ENCODE measurements around the gene NBEAL2.
"Not testable (repeated sequence)": the region's sequence is repeated elsewhere in the genome, so short reads cannot be mapped to it uniquely, and the experiment has no call there.

The NBEAL2 gene

DNA sequence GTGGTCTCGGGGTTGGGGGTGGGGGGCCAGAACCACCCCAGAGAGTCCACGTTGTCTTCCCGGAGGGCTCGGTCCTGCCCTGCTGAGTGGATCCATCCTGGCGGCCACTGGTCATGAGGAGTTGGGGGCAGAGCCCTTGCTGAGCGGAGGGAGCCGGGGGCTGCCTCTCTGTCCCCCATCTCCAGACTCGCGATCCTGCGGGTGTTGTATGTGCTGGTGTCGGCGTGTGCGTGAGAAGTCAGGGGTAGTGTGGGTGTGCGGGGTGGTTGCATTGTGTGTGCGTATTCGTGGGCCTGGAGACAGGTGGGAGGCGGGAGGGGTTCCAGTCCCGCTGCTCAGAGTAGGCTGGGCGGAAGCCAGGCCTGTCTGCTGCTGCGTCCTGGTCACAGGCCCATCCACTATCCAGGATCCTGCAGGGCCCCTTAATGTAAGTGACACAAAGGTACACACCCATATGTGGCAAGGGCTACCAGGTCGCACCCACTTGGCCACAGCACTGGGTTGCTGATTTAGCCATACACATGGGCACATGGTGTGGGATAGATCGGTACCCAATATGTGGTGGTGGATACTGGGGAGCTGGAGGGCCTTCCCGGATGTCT is 30.7 kb downstream of the NBEAL2 start:
- DNase-seq (ENCODE audit: extremely low read depth in 1 of 2, low read depth in 1 of 2) = no peak

DNA sequence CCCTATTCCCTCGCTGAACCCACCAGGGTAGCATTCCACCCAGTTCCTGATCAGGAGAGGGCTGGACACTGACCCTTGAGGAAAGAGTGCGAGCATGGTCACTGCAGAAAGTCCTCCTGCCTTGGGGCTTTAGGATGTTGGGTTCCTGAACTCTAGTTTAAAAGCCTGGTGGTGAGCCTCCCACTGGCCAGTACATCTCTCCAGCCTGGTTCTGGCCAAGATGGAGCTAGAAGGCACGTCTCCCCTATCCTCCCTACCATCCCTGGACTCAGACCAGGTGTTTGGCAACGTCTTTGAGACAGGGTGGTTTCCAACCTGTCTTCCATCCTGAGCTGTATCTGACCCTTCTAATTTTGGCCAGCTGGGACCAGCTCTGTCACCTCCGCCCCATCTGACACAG is 31.4 kb downstream of the NBEAL2 start:
- DNase-seq (ENCODE audit: extremely low read depth in 1 of 2, low read depth in 1 of 2) = no peak

DNA sequence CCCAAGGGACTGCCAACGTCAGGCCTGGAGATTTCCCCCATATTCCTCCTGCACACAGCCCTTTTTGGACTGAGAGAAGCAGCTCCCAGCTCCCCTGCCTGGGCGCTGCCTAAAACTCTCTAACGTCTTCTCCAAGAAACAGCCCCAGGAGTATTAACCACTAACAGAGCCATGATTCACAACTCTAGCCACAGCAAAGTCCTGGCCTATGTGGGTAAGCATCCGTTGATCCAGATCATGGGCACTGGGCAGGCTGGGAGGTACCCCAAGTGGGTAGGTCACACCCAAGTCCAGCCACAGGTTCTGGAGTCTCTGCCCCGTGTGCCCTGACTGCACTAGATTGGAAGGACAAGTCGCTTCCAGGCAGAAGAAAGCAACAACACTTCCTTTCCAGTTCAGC is 31.9 kb downstream of the NBEAL2 start:
- no peak for DNase-seq (ENCODE audit: extremely low read depth in 1 of 2, low read depth in 1 of 2)

DNA sequence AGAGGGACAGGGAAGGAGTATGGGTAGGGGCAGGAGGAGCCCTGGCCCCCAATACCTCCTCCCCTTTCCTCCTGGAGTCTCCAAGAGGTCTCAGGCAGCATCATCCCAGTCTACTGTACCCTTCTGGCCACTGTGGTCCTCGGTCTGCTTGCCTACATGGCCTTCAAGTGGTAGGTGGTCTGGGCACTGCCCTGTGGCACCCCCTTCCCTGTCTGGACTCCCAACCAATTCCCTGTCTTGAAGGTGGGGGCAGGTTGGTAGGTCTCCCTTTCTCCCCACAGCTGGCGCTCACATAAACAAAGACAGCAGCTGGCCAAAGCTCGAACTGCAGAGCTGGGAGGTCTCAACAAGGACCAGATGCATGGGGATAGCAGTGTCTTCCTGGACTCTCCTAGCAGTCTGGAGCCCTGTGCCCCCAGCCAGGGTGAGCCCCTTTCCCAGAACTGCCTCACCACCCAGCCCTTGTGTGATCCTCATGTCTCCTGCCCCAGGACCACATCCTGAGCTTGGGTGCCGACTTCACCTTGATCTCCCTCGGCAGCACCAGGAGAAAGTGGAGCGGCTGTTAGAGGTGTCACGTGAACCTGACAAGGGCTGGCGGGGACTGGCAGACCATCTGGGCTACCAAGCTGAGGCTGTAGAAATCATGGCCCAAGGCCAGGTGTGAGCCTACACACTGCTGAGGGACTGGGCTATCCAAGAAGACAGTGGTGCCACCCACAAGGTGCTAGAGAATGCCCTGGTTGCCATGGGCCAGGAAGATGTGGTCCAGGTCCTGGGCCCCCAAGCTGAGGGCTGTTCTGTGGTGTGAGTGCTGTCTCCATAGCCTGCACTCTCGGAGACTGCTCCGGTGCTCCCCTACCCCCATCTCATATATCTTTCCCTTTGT is 33.1 kb downstream of the NBEAL2 start:
- no peak for DNase-seq (ENCODE audit: extremely low read depth in 1 of 2, low read depth in 1 of 2)

DNA sequence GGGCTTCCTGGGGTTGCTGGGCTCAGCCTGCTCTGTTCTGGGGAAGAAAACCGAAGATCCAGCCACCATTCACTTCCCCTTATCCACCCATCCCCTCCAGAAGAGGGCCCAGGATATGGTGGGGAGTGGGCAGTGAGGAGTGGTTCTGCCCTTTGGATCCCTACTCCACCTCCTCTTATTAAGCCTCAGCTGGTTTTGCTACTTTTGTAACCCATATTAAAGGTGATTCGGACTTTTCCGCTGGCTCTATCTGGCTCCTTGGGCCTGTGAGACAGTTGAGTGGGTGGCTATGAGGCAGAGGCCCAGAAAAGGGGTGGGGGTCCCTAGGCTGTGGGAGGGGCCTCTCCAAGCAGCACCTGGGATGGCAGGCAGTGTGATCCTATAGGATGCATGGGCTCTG is 33.8 kb downstream of the NBEAL2 start:
- no peak for DNase-seq (ENCODE audit: extremely low read depth in 1 of 2, low read depth in 1 of 2)

DNA sequence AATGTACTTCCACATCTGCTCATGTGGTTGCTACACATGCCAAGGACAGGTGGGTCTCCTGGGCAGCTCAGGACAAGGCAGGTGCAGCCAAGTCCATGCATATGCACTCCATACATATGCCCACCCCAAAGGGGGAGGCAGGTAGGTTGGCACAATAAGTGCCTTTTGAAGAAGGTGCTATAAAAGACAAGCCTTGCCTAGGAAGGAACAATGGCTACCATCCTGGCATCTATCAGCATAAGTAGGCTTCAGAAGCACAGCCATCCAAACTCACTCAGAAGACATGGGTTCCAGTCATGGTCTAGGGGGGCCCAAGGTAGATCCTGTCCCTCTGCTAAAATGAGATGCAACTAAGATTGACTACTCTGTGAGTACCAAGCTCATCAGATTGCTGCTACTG is 34.6 kb downstream of the NBEAL2 start:
- DNase-seq (ENCODE audit: extremely low read depth in 1 of 2, low read depth in 1 of 2) = no peak

DNA sequence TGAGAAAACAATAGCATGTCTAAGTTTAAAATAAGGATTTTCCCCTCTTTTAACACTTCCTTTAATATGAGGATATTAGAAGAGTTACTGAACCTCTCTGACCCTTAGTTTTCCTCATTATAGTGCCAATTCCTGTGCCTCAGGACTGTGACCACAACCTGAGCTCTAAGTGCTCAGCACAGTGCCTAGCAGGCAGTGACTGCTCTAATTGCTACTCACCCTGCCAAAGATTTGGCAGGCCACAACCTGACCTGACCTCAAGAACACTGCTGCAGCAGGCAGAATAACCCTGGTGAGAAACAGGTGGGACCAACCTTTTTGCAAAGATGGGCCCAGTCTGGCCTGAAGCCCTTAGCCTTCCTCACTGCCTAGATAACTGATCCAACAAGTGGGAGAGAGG is 35.7 kb downstream of the NBEAL2 start:
- no peak for DNase-seq (ENCODE audit: extremely low read depth in 1 of 2, low read depth in 1 of 2)

DNA sequence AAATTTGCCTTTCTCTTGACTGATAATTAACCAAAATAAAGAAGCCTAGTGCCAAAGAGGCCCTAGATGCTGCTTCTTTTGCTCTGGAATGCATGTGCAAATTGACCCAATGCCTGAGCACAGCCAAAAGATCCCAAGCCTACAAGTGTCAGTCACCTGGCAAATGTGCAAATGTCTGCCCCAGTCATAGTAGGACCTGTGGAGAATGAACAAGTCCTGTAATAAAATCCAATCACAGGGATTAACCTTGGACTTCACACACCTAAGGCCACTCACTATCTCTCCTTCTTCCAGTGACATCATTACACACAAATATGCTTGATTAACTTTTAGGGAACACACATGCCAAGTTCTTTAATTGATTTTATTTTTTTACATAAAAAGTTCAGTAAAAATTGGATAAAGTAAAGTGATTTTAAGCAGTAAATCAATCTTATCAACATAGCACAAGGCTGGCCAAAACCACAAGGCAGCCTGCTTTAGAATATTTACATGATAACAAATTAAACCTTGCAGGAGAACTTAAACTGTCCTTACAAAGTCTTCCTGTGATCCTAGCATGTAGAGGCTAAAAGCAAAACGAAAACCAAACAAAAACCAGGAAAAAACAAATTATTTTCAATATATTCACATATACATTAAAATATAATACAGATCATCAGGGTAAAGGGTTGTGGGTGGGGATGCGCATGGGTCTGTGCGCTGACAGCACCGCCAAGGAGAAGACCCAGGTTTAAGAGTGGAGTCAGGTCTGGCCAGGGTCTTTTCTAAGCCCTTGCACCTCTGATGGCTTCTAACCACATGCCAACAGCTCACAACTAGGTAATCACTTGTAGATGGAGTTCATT is 36.8 kb downstream of the NBEAL2 start:
- no peak for DNase-seq (ENCODE audit: extremely low read depth in 1 of 2, low read depth in 1 of 2)

DNA sequence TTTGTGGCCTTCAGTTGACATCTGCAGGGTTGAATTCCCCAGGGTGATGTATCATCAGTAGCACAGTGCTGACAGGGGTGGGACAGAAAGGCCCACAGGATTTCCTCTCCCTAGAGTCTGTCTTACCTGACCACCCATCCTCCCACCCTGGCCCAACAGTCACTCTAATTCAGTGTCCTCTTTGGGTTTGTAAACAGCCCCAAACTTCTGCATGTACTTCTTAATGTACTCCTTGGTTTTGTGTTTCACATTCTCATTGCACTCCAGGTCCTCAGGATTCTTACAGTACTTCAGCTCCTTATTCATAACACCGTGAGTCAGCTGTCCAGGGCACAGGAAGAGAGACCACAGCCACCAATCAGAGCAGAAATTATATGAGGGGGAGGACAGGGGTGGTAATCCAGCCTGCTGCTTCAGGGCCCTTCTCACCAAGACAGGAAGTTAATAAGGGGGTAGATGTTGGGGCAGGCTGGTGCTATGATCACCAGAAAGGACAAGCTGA is 37.5 kb downstream of the NBEAL2 start:
- DNase-seq (ENCODE audit: extremely low read depth in 1 of 2, low read depth in 1 of 2) = no peak

DNA sequence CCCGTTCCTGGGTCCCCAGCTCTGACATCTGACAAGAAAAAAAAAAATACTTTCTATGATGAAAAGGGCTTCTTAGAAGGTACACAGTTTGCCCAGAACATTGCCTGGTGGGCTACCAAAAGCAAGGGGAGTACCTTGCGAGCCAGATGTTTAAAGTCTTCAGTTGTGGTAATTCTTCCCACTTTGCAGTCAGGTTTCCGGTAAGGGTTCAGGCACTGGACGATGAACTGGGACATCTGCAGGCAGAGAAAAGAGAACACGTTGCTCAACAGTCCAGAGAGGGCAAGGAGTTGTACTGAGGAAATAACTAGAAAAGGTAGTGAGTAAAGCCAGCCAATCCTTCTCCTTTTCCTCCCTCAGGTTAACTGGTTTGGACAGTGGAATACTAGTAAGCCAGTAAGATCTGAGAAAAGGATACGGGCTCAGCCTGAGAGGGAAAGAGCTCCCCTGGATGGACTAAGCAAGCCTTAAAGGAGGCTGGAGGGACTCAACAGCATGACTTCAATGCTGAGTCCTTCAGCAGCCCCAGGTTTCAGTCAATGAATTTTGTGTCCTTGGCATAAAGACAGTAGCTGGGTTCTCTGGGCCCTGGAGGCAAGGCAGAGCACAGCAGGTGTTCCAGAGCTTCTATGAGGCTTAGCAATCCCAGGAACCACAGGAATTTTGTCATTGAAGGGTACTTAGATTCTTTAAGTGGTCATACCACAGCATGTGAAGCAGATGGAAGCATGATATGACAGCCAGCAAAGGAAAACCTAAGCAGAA is 38.2 kb downstream of the NBEAL2 start:
- DNase-seq (ENCODE audit: extremely low read depth in 1 of 2, low read depth in 1 of 2) = no peak

DNA sequence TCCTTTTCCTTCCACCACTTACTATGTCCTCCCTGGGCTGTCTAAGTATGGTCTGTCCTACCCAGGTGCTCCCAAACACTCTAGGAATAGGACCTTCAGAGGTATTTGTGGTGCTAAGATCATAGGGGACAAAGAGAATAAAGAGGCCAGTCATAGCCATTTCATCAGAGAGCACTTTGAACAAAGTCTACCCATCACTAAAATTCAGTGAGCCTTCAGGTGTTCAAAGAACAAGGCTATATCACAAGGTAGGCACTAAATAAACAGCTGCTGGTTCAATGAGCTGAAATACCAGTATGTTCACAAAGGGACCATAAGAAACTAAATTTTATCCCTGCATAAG is 38.8 kb downstream of the NBEAL2 start:
- no peak for DNase-seq (ENCODE audit: extremely low read depth in 1 of 2, low read depth in 1 of 2)

DNA sequence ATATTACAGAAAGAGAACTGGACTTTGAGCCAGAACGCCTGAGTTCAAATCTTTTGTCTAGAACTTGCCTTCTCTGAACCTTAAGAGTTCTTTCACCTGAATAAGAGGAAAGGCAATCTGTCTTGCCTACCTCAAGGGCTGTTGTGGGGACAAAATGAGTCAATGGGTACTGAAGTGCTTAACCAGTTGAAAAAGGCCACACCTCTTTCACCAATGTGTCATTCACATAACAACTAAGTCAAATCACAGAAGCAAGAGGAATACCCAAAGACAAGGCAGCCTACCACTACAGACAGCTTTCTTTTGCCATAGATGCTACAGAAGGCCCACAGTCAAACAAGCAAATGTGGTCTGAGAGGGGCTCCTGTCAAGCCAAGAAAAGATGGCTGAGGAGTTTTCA is 39.7 kb downstream of the NBEAL2 start:
- DNase-seq (ENCODE audit: extremely low read depth in 1 of 2, low read depth in 1 of 2) = no peak

DNA sequence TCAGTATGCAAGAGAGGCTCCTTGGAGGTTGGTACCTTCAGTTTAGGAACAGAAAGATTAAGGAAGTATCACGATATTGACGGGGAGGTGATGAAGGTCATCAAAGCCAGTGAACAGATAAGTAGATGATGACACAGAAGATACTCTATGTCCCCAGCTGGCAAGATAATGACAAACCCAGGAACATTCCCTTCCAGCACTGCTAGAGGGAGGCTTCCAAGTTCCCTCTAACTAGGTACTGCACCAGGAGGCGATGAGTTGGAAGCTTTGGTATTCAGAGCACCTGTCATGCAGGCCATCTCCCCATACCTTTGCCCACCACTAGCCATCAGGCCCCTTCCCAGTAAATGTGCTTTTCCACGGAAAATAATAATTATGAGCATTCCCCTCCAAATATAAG is 40.8 kb downstream of the NBEAL2 start:
- DNase-seq (ENCODE audit: extremely low read depth in 1 of 2, low read depth in 1 of 2) = no peak

DNA sequence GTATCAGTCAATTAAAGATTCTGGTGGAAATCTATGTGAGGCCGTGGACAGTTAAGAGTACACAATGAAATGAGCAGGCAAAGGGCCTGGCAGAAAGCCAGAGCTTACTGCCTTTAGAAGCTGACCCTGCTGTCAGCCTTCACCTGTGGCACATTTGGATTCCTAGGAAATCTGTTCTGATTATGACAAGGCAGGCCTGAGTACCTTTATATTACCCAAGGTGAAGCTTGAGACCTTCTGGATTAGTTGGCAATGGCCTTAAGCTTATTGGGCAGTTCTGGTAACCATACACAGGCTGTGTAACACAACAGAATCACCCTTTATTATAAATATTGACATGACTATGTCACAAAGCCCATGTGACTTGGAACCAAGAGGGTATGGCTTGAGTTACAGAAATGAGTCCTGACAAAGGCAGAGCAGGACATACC is 43.2 kb downstream of the NBEAL2 start:
- DNase-seq (ENCODE audit: extremely low read depth in 1 of 2, low read depth in 1 of 2) = no peak

DNA sequence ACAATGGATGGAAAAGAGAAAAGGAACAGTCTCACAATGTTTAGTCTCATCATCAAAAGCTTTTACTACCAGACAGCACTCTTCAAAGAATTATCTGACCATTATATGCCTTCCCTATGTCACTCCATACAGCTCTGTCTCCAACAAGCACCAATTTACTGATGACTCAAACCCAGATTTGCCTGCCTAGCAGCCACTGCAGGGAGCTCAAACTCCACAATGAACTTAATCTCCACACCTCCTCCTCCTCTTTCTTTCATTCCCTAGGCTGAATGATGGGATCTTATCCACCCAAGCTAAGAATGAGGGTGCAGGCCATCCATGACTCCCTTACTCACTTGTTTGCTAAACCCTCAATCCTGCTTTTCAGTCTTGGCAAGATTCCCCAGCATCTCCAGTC is 45.5 kb downstream of the NBEAL2 start:
- DNase-seq (ENCODE audit: extremely low read depth in 1 of 2, low read depth in 1 of 2) = no peak

DNA sequence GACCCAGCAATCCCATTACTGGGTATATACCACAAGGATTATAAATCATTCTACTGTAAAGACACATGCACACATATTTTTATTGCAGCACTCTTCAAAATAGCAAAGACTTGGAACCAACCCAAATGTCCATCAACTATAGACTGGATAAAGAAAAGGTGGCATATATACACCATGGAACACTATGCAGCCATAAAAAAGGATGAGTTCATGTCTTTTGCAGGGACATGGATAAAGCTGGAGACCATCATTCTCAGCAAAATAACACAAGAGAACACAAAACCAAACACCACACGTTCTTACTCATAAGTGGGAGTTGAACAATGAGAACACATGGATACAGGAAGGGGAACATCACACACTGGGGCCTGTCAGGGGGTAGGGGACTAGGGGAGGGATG is 47.0 kb downstream of the NBEAL2 start:
- DNase-seq (ENCODE audit: extremely low read depth in 1 of 2, low read depth in 1 of 2) = not testable (repeated sequence)

DNA sequence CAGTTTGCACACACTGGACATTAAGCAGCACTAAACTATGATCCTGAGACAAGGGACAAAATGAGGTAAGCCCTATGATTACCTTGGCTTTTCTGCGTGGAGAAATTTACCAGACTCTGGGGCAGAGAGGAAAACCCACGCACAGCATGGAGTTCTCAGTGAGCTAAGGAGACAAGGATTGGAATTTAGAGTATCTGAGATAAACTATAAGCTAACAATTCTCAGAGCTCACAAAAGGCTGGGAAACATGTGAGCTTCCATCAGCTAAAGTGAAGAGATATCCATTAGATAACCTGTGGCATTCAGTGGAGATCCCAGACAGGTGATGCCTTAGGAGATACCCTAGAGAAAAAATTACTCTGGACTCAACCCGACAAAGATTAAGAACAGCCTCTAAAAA is 48.7 kb downstream of the NBEAL2 start:
- DNase-seq (ENCODE audit: extremely low read depth in 1 of 2, low read depth in 1 of 2) = no peak

DNA sequence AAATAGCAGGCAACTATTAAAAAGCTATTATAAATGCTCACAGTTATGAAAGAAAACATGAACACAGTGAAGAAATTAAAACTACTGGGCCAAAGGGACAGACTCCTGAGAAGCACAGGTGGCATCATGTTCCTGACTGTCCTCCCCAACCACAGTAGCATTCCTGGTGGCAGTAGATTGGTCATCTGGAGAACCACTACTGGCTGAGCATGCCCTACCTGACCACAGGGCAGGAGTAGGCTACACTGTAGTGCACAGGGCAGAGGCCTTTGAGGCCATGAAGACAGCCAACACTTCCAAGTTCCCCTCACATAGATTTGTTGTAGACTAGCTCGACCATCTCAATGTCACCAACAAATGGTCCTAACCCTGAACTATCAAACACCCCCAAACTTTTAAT is 49.2 kb downstream of the NBEAL2 start:
- DNase-seq (ENCODE audit: extremely low read depth in 1 of 2, low read depth in 1 of 2) = no peak

DNA sequence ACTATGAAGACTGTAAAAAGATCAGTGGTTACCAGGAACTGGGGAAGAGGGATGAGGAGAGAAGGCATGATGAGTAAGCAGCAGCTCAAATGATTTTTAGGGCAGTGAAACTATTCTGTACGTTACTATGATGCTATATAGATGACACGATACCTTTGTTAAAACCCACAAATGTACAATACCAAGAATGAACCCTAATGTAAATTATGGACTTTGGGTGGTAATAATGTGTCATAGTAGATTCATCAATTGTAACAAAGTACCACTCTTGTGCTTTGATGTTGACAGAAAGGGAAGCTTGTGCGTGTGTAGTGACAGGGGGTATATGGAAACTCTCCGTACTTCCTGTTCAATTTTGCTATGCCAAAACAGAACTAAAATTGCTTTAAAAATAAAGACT is 51.6 kb downstream of the NBEAL2 start:
- not testable (repeated sequence) for DNase-seq (ENCODE audit: extremely low read depth in 1 of 2, low read depth in 1 of 2)

DNA sequence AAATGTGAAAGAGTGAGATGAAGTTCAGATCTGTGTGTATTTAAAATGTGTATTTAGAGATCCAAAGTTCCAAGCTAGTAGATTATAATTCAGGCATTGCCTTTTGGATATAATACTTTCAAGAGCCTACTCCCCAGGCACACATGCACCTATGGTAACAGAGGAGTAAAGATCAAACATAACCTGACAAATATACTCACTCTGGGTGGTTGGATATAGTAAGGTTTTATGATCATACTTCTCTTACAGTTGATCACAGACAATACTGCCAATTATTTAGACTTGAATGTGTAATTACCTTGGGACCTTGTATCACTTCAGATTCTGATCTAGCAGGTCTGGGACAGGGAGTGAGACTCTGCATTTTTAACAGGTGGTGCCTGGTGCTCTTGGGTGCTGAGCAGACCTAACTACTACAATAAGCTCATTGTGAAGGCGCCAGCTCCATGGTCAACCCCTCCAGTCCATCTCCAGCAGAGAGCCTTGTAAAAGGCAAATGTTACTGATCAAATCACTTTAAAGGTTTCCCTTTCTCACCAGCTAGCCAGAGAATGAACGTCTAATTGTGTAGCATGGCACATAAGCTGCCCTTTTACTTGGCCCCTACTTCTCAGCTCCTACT is 55.5 kb downstream of the NBEAL2 start:
- DNase-seq (ENCODE audit: extremely low read depth in 1 of 2, low read depth in 1 of 2) = no peak
